SK-N-SH (cell line): Measurements from ENCODE around the gene MAP2K4.

Source experiments
- CTCF ChIP-seq: fragments of 200-600 bp; sonication (generic); IDR thresholded peaks from 2 replicates; pipeline ENCODE4 v1.6.1; 2017; ENCODE audit warnings: antibody characterized with exemption, mild to moderate bottlenecking, moderate library complexity
- EZH2phosphoT487 ChIP-seq: fragments of 200-600 bp; sonication (generic); IDR thresholded peaks from 2 replicates; pipeline ENCODE4 v1.6.1; 2017; ENCODE audit warnings: low read depth, mixed run types, mild to moderate bottlenecking, antibody characterized with exemption, moderate library complexity, borderline replicate concordance
- POLR2AphosphoS5 ChIP-seq: IDR thresholded peaks from 2 replicates; pipeline ENCODE4 v1.6.1; 2012; ENCODE audit warnings: low read depth, low read length
- RCOR1 ChIP-seq: fragments of 150-350 bp; IDR thresholded peaks from 2 replicates; pipeline ENCODE4 v1.6.1; 2017; ENCODE audit warnings: antibody characterized with exemption, low read length
- TAF1 ChIP-seq: IDR thresholded peaks from 2 replicates; pipeline ENCODE4 v1.6.1; 2012; ENCODE audit warnings: low read depth, mild to moderate bottlenecking, low read length, moderate library complexity, borderline replicate concordance

- TF ChIP-seq RCOR1 (no peak), POLR2AphosphoS5 (no peak), CTCF (no peak), EZH2phosphoT487 (no peak), TAF1 (no peak)
These were observed 97.9 kb downstream of the MAP2K4 start for GRCh38 chr17:12118617-12119016.
